ENCODE results near the gene CPSF6.
A peak's percentile ranks its signal among the peaks of the same experiment; 100 is the strongest.

The CPSF6 gene

DNA sequence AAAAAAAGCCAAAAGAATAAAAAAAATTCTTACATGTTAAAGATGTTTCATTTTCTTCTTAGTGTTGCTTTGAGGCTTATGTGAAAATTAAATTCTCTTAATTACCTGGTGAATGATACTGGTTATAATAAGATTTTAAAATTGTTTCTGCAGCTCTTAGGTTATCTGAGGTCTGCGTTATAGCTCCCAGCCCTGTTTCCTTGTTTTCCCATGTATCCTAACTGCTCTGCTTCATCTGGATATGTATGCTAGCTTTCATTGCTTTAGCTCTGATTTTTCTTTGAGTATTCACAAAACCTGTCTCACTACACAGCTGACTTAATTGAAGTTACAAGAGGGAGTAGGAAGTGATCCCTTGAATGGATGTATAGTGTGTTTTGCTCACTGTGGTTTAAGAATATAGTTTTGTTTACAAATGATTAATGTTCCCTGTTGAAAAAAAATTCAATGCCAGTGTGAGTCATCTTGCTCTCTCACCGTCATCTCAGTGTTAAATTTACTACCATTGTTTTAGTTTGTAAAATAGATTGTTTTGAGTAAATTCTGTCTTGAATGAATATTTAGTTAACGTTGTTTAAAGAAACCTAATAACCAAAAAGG, 26.8 kb downstream of the CPSF6 start:
- no peak overlapping the region for H3K4me3 ChIP-seq
- H3K9me3 ChIP-seq (ENCODE audit: low read depth, low read length): no peaks in the 10 kb centered on the region
- no peak overlapping the region for H3K9ac ChIP-seq (ENCODE audit: insufficient read length)
- H3K36me3 ChIP-seq (ENCODE audit: insufficient read depth, low read length): peaks cover 97% of the 10 kb centered on the region
- DNase-seq (ENCODE audit: low read depth, low spot score): no peak
- TF ChIP-seq POLR2AphosphoS5 (IDR thresholded peaks at IDR 0.05; ENCODE audit: borderline replicate concordance, low read depth, low read length) (no peak), EZH2 (IDR thresholded peaks at IDR 0.05) (no peak), FOXP2 (optimal IDR thresholded peaks at IDR 0.05; ENCODE audit: control extremely low read depth, extremely low read length, insufficient read depth) (no peak)
- H3K27ac ChIP-seq: no peak overlapping the region

DNA sequence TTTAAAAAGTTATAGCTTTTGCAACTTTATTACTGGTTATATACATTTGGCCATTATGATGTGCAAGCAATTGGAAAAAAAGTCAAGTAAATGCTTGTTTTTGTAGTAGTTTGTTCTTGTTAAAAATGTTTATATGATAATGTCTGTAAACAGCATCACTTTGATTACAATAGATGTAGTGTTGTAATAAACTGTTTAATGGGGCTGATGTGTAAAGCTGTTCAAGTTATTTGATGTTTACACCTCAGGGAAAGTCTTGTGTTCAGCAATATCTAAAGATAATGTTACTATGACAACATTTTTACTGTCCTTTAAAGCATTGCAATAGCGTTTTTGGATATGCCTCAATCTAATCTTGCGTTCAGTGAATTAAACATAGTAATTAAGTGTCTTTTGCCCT, 30.4 kb downstream of the CPSF6 start:
- DNase-seq (ENCODE audit: low read depth, low spot score): no peak
- Histone ChIP-seq H3K9ac (ENCODE audit: insufficient read length) (no peak overlapping the region), H3K36me3 (ENCODE audit: insufficient read depth, low read length) (peaks cover 83% of the 10 kb centered on the region), H3K27ac (no peak overlapping the region), H3K4me3 (no peak overlapping the region), H3K9me3 (ENCODE audit: low read depth, low read length) (no peaks in the 10 kb centered on the region)
- no peak for TF ChIP-seq EZH2 (IDR thresholded peaks at IDR 0.05)
- TF ChIP-seq FOXP2 (optimal IDR thresholded peaks at IDR 0.05; ENCODE audit: control extremely low read depth, extremely low read length, insufficient read depth): no peak
- TF ChIP-seq POLR2AphosphoS5 (IDR thresholded peaks at IDR 0.05; ENCODE audit: borderline replicate concordance, low read depth, low read length): no peak

DNA sequence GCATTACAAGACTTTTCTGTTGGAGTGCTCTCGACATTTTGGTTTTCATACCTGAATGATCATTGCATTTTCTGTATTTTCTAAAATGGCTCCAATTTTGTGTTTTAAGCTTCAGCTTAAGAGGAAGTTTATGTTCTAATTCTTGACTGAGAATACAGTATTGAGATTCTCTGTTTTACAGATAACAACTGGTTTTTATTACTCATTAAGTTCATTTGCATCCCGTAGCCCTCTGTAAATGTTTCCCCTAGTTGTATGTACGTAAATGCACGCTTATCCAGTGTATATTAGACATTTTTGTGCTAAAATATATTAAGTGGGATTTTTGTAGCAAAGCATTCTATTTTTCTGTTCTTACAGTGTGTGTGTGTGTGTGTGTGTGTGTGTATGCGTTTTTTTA, 33.1 kb downstream of the CPSF6 start:
- Histone ChIP-seq H3K9me3 (ENCODE audit: low read depth, low read length) (no peaks in the 10 kb centered on the region), H3K9ac (ENCODE audit: insufficient read length) (no peak overlapping the region), H3K4me3 (no peak overlapping the region), H3K36me3 (ENCODE audit: insufficient read depth, low read length) (peaks cover 56% of the 10 kb centered on the region), H3K27ac (peak overlapping the region; percentile 27; the same call in 1 of the 2 replicates)
- DNase-seq (ENCODE audit: low read depth, low spot score): no peak
- TF ChIP-seq FOXP2 (optimal IDR thresholded peaks at IDR 0.05; ENCODE audit: control extremely low read depth, extremely low read length, insufficient read depth): no peak
- TF ChIP-seq EZH2 (IDR thresholded peaks at IDR 0.05): no peak
- TF ChIP-seq POLR2AphosphoS5 (IDR thresholded peaks at IDR 0.05; ENCODE audit: borderline replicate concordance, low read depth, low read length): no peak

DNA sequence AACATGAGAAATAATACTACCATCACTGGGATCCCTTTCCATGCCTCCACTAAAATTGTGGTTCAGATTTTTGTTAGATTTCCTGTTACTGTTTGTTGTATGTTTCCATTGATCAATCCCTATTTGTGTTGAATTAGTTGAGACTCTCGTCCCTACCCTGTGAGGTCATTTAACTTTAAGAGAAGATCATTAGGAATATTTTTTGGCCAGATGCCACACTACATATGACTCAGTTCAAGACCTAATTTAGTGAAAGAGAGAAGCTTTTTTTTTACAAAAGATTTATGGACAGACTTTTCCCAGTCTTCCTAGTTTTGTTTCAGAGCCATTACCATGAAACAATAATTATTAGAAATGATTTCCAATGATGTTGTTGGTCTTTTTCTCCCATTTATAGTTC, 35.5 kb downstream of the CPSF6 start:
- no peak for DNase-seq (ENCODE audit: low read depth, low spot score)
- no peak for TF ChIP-seq FOXP2 (optimal IDR thresholded peaks at IDR 0.05; ENCODE audit: control extremely low read depth, extremely low read length, insufficient read depth)
- no peak for TF ChIP-seq EZH2 (IDR thresholded peaks at IDR 0.05)
- no peak for TF ChIP-seq POLR2AphosphoS5 (IDR thresholded peaks at IDR 0.05; ENCODE audit: borderline replicate concordance, low read depth, low read length)
- Histone ChIP-seq H3K4me3 (no peak overlapping the region), H3K9me3 (ENCODE audit: low read depth, low read length) (no peaks in the 10 kb centered on the region), H3K36me3 (ENCODE audit: insufficient read depth, low read length) (peaks cover 34% of the 10 kb centered on the region), H3K27ac (no peak overlapping the region), H3K9ac (ENCODE audit: insufficient read length) (no peak overlapping the region)

DNA sequence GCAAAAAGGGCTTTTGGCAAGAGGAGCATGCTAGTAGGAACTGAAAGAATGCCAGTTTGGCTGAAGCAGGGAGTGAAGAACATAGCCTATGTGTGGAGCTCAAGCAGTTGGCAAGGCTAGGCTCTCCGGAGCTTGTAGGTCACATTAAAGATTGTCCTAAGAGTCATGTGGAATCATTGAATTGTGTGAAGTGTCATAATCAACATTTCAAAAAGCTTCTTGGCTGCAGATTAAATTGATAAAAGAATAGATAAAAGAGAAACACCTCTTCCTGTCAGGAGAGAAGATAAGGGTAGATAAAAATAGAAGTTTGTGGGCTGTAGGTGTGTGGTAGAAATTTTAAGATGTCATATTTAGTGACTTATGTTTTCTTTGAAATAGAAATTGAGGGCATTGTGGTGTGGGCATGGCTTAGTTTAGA, 36.1 kb downstream of the CPSF6 start:
- no peak for DNase-seq (ENCODE audit: low read depth, low spot score)
- Histone ChIP-seq H3K9me3 (ENCODE audit: low read depth, low read length) (no peaks in the 10 kb centered on the region), H3K9ac (ENCODE audit: insufficient read length) (no peak overlapping the region), H3K4me3 (no peak overlapping the region), H3K27ac (no peak overlapping the region), H3K36me3 (ENCODE audit: insufficient read depth, low read length) (peaks cover 28% of the 10 kb centered on the region)
- TF ChIP-seq FOXP2 (optimal IDR thresholded peaks at IDR 0.05; ENCODE audit: control extremely low read depth, extremely low read length, insufficient read depth) (no peak), EZH2 (IDR thresholded peaks at IDR 0.05) (no peak), POLR2AphosphoS5 (IDR thresholded peaks at IDR 0.05; ENCODE audit: borderline replicate concordance, low read depth, low read length) (no peak)

DNA sequence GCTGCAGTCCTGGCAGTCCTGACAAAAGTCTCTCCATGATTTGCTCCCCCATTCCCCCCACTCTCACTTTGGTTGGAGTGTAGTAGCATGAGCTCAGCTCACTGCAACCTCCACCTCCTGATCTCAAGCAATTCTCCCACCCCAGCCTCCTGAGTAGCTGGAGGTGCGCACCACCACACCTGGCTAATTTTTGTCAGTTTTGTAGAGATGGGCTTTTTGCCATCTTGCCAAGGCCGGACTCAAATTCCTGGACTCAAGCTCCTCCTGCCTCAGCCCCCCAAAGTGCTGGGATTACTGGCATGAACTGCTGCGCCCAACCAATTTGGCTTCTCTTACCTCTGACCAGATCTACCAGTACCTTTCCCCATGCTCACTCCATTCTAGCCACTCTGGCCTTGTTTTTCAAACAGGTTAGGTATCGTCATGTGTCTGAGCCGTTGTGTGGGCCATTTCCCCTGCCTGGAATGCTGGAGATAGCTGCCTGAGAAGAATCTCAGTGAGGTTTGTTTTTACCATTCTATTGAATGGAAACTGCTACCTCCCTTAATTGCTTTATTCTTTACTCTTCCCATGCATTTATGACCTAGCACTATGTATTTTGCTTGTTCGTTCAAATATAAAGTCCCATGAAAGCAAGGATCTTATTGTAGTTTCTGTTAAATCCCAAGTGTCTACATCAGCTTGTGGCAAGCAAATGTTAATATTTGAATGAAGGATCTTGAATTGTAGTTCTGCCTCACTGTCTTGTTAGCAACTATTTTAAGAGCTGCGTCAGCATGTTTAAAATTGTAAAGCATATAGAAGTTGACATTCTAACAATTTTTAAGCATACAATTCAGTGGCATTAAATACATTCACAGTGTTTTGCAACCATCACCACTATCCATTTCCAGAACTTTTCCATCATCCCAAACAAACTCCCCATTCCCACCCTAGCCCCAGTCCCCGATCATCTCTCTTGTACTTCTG, 39.7 kb downstream of the CPSF6 start:
- no peak overlapping the region for H3K9ac ChIP-seq (ENCODE audit: insufficient read length)
- no peak for DNase-seq (ENCODE audit: low read depth, low spot score)
- H3K27ac ChIP-seq: no peak overlapping the region
- peaks cover 4% of the 10 kb centered on the region; the same call in 1 of the 2 replicates for H3K36me3 ChIP-seq (ENCODE audit: insufficient read depth, low read length)
- H3K9me3 ChIP-seq (ENCODE audit: low read depth, low read length): no peaks in the 10 kb centered on the region
- H3K4me3 ChIP-seq: no peak overlapping the region
- no peak for TF ChIP-seq EZH2 (IDR thresholded peaks at IDR 0.05)
- TF ChIP-seq POLR2AphosphoS5 (IDR thresholded peaks at IDR 0.05; ENCODE audit: borderline replicate concordance, low read depth, low read length): no peak
- no peak for TF ChIP-seq FOXP2 (optimal IDR thresholded peaks at IDR 0.05; ENCODE audit: control extremely low read depth, extremely low read length, insufficient read depth)

DNA sequence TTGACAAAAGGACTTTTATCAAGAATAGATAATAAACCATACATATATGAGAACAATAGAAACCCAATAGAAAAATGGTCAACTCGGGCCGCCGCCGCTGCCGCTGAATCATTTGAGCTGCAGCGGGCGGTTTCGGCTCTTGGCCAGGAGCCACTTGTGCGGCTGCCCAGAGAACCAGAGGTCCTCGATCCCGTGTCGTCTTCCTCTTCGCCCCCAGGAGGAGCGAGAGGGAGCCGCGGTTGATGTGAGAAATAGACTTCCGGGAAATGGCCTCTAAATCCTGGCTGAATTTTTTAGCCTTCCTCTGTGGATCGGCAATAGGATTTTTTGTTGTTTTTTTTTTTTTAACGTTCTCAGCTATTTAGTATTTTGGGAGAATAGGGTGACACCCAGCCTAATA, 44.8 kb downstream of the CPSF6 start:
- TF ChIP-seq POLR2AphosphoS5 (IDR thresholded peaks at IDR 0.05; ENCODE audit: borderline replicate concordance, low read depth, low read length) (peak; percentile 43), EZH2 (IDR thresholded peaks at IDR 0.05) (no peak), FOXP2 (optimal IDR thresholded peaks at IDR 0.05; ENCODE audit: control extremely low read depth, extremely low read length, insufficient read depth) (no peak)
- no peak overlapping the region for H3K4me3 ChIP-seq
- DNase-seq (ENCODE audit: low read depth, low spot score): no peak

DNA sequence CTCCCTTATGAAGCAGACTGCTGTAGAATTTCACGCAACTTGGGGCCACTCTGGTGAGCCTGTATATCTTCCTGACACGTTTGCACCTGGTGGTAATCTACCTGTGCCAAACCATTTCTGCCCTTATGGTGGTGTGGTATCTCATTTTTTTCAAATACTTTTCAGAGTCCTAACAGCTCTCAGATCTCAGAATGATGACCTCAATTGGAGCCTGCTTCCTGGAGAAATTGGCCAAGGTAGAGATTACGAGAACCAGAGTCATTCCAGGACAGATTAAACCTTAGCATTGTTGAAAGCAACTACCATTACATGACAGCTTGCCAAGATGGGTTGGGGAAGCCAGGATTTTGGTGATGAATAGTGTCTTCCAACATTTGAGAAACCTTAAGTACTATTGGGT, 48.2 kb downstream of the CPSF6 start:
- TF ChIP-seq EZH2 (IDR thresholded peaks at IDR 0.05) (no peak), FOXP2 (optimal IDR thresholded peaks at IDR 0.05; ENCODE audit: control extremely low read depth, extremely low read length, insufficient read depth) (no peak), POLR2AphosphoS5 (IDR thresholded peaks at IDR 0.05; ENCODE audit: borderline replicate concordance, low read depth, low read length) (no peak)
- Histone ChIP-seq H3K27ac (no peak overlapping the region), H3K9me3 (ENCODE audit: low read depth, low read length) (no peaks in the 10 kb centered on the region), H3K9ac (ENCODE audit: insufficient read length) (no peak overlapping the region), H3K4me3 (no peak overlapping the region), H3K36me3 (ENCODE audit: insufficient read depth, low read length) (no peaks in the 10 kb centered on the region)
- no peak for DNase-seq (ENCODE audit: low read depth, low spot score)

More for the DNA sequence above, 44.8 kb downstream of the CPSF6 start:
- H3K9ac ChIP-seq (ENCODE audit: insufficient read length): no peak overlapping the region
- no peak overlapping the region for H3K27ac ChIP-seq
- no peaks in the 10 kb centered on the region for H3K36me3 ChIP-seq (ENCODE audit: insufficient read depth, low read length)
- no peaks in the 10 kb centered on the region for H3K9me3 ChIP-seq (ENCODE audit: low read depth, low read length)
